PC-9 (cell line): Measurements from ENCODE around the gene UVRAG. TPM values are rescaled to one million over a fixed set of nuclear protein-coding genes. Genes with fewer than 3 reads are reported as not detected.
A peak's percentile ranks its signal among the peaks of the same experiment; 100 is the strongest.

Source experiments
- BruUV-seq: library from RNA; stranded (reverse); fragments of 400-500 nt; replicated peaks from 2 replicates; lab custom pipeline; 2021; lab: Mats Ljungman, UMichigan
- CTCF ChIA-PET: fragments of 300-600 bp; sonication (Branson Sonifier 250); formaldehyde crosslinking; loops from one replicate; lab custom pipeline; 2022; ENCODE audit warnings: antibody characterized with exemption; lab: Charles Lee
- POLR2A ChIA-PET: fragments of 300-600 bp; sonication (Branson Sonifier 250); formaldehyde crosslinking; loops from one replicate; lab custom pipeline; 2022; ENCODE audit warnings: antibody characterized with exemption; ENCODE audit not compliant: unreplicated experiment; lab: Charles Lee
- DNase-seq, 2 experiments: peaks; one replicate each; pipeline versions ENCODE4 v3.0.0 to v3.0.0-alpha.2; 2015 to 2022; ENCODE audit warnings: mixed read lengths in 1 of 2
- H2AFZ ChIP-seq: fragments of 200-600 bp; sonication (generic); 2 replicates; pipeline ENCODE4 v1.8.1; 2017; ENCODE audit warnings: antibody characterized with exemption
- H3F3A ChIP-seq: fragments of 200-600 bp; sonication (generic); 2 replicates; pipeline ENCODE4 v1.8.1; 2017; ENCODE audit warnings: antibody characterized with exemption, mild to moderate bottlenecking, low read depth; ENCODE audit not compliant: insufficient read depth
- H3K27ac ChIP-seq: fragments of 200-600 bp; sonication (generic); 2 replicates; pipeline ENCODE4 v1.6.1; 2016; ENCODE audit warnings: mixed run types
- H3K27me3 ChIP-seq: fragments of 200-600 bp; sonication (generic); 2 replicates; pipeline ENCODE4 v1.6.1; 2016; ENCODE audit warnings: low read depth, mixed run types; ENCODE audit not compliant: insufficient read depth
- H3K36me3 ChIP-seq: fragments of 200-600 bp; sonication (generic); 2 replicates; pipeline ENCODE4 v1.6.1; 2016; ENCODE audit warnings: low read depth, mixed run types
- H3K4me1 ChIP-seq: fragments of 200-600 bp; sonication (generic); replicated peaks from 2 replicates; pipeline ENCODE4 v1.6.1; 2016; ENCODE audit warnings: mixed run types; ENCODE audit not compliant: insufficient read depth
- H3K4me2 ChIP-seq: fragments of 200-600 bp; sonication (generic); 2 replicates; pipeline ENCODE4 v1.6.1; 2017; ENCODE audit warnings: mixed run types
- H3K4me3 ChIP-seq: fragments of 200-600 bp; sonication (generic); 2 replicates; pipeline ENCODE4 v1.6.1; 2016; ENCODE audit warnings: mixed run types
- H3K79me2 ChIP-seq: fragments of 200-600 bp; sonication (generic); 2 replicates; pipeline ENCODE4 v1.6.1; 2017; ENCODE audit warnings: low read depth, mixed run types
- H3K9me2 ChIP-seq: fragments of 200-600 bp; sonication (generic); 2 replicates; pipeline ENCODE4 v1.8.1; 2017; ENCODE audit warnings: mild to moderate bottlenecking; ENCODE audit not compliant: insufficient read depth
- H3K9me3 ChIP-seq: fragments of 200-600 bp; sonication (generic); 2 replicates; pipeline ENCODE4 v1.8.1; 2016; ENCODE audit warnings: low read depth; ENCODE audit not compliant: insufficient read depth
- H4K20me1 ChIP-seq: fragments of 200-600 bp; sonication (generic); 2 replicates; pipeline ENCODE4 v1.8.1; 2017; ENCODE audit not compliant: insufficient read depth
- CTCF ChIP-seq: fragments of 200-600 bp; sonication (generic); conservative IDR thresholded peaks from 2 replicates; pipeline ENCODE4 v1.6.1; 2017; ENCODE audit warnings: mixed run types, antibody characterized with exemption, mild to moderate bottlenecking, moderate library complexity
- EZH2 ChIP-seq: fragments of 200-600 bp; sonication (generic); IDR thresholded peaks from 2 replicates; pipeline ENCODE4 v1.8.0; 2017; ENCODE audit warnings: antibody characterized with exemption, low read depth
- intact Hi-C: fragments of 100-400 bp; cut with micrococcal nuclease; formaldehyde crosslinking; loops from one replicate; pipeline ENCODE4 v1.10.0; 2022; ENCODE audit not compliant: unreplicated experiment
- total RNA-seq: library from RNA; stranded (reverse); gene quantifications from 2 replicates; pipeline ENCODE4 v1.2.3, GENCODE V29; 2021

The UVRAG gene
- total RNA-seq, 1 experiment from 2014 or later, result 20.4 TPM

DNA sequence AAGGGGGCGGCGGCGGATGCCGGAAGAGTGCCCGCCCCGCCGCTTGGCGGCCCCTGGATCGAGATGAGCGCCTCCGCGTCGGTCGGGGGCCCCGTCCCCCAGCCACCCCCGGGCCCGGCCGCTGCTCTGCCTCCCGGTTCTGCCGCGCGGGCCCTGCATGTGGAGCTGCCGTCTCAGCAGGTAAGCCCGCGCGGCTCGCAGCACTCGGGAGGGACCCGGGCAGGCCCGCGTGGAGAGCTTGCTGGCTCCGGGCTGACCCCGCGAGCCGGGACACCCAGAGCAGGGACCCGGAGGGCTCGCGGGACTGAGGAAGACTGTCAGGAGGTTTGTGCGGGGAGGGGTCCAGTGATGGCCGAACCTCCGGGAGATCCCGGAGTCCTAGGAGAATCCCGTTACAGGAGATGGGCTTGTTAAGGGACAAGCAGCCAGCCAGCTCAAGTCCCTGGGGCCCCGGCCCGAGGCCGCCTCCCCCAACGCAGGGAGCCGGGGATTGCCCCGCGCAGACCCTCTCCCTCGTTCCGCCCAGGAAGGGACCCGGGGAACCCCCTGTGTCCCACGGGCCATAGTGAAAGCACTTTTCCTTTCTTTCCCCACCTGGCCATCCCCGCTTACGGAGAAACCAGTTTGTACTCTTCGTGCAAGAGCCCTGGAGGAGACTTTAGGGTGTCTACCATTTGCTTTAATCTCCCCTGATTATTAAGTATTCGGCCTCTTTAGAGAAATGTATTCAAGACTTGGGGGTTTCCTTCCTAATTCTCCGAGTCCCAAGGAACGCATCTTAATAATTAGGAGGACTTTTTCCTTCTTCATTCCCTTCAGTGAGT lies 547 bp downstream of the UVRAG start:
- no peaks in the 10 kb centered on the region for H3K9me2 ChIP-seq
- H3K36me3 ChIP-seq, result no peaks in the 10 kb centered on the region
- no peaks in the 10 kb centered on the region for H4K20me1 ChIP-seq
- peak overlapping the region; percentile 85 for H3K4me2 ChIP-seq
- H3K27ac ChIP-seq, result no peak overlapping the region
- no peaks in the 10 kb centered on the region for H3K9me3 ChIP-seq
- intact Hi-C loops, result loop anchor here (2.0 to 10.0 kb wide), 3 partner anchors 51 to 819 kb away; no protein-coding TSS in a partner anchor
- CTCF ChIA-PET, result interaction anchor here (1.0 kb wide), 1 partner anchor 52 kb away, joined by 3 read pairs; no protein-coding TSS in a partner anchor
- H3K79me2 ChIP-seq, result peaks cover 50% of the 10 kb centered on the region
- no peak for DNase-seq
- H3F3A ChIP-seq, result peaks cover 38% of the 10 kb centered on the region
- TF ChIP-seq CTCF (no peak), EZH2 (no peak)
- peak overlapping the region; percentile 84 for H3K4me3 ChIP-seq
- peaks cover 53% of the 10 kb centered on the region for H3K4me1 ChIP-seq
- POLR2A ChIA-PET, result no interaction called here
- no TSS peak for BruUV-seq
- no peaks in the 10 kb centered on the region for H3K27me3 ChIP-seq
- peak overlapping the region; percentile 82 for H2AFZ ChIP-seq

GRCh38 chr11:75816561-75817239 lies 1.7 kb downstream of the UVRAG start:
- Histone ChIP-seq H3K4me2 (peak overlapping the region; percentile 85), H2AFZ (0 out of 2 replicates have a peak overlapping the region, but pooled peaks have one; percentile 82), H3K36me3 (no peaks in the 10 kb centered on the region), H3K9me2 (no peaks in the 10 kb centered on the region), H3K4me1 (peaks cover 50% of the 10 kb centered on the region), H3K27me3 (no peaks in the 10 kb centered on the region), H3F3A (peaks cover 36% of the 10 kb centered on the region), H4K20me1 (0 out of 2 replicates have a peak, but pooled peaks cover 8% of the 10 kb centered on the region), H3K79me2 (peaks cover 61% of the 10 kb centered on the region), H3K9me3 (no peaks in the 10 kb centered on the region), H3K27ac (no peak overlapping the region), H3K4me3 (peak overlapping the region; percentile 84)
- ChIA-PET POLR2A (no interaction called here), CTCF (interaction anchor here (0.6 to 1.0 kb wide), 2 partner anchors 22 to 51 kb away, joined by 3 read pairs; no protein-coding TSS in a partner anchor)
- no TSS peak for BruUV-seq
- DNase-seq, result no peak
- TF ChIP-seq CTCF, result no peak
- no peak for TF ChIP-seq EZH2
- intact Hi-C loops, result loop anchor here (5.0 to 10.0 kb wide), 2 partner anchors 336 to 818 kb away; no protein-coding TSS in a partner anchor

GRCh38 chr11:75820645-75821044 lies 5.6 kb downstream of the UVRAG start:
- H3K36me3 ChIP-seq, result no peaks in the 10 kb centered on the region
- DNase-seq, result peak in 1 of 2 experiments; percentile 50
- peaks cover 8% of the 10 kb centered on the region; the same call in 1 of the 2 replicates for H3F3A ChIP-seq
- H3K79me2 ChIP-seq, result peaks cover 78% of the 10 kb centered on the region
- peaks cover 8% of the 10 kb centered on the region; the same call in 1 of the 2 replicates for H4K20me1 ChIP-seq
- H3K27ac ChIP-seq, result 0 out of 2 replicates have a peak overlapping the region, but pooled peaks have one; percentile 8
- TF ChIP-seq EZH2 (no peak), CTCF (no peak)
- H3K27me3 ChIP-seq, result no peaks in the 10 kb centered on the region
- no peak overlapping the region for H3K4me3 ChIP-seq
- H3K4me1 ChIP-seq, result peaks cover 23% of the 10 kb centered on the region
- CTCF ChIA-PET, result interaction anchor here (0.6 kb wide), 1 partner anchor 377 kb away, joined by 7 read pairs; no protein-coding TSS in a partner anchor
- intact Hi-C loops, result no loop called here
- no peak overlapping the region for H2AFZ ChIP-seq
- POLR2A ChIA-PET, result no interaction called here
- BruUV-seq, result no TSS peak
- H3K4me2 ChIP-seq, result no peak overlapping the region
- no peaks in the 10 kb centered on the region for H3K9me3 ChIP-seq
- no peaks in the 10 kb centered on the region for H3K9me2 ChIP-seq
